OCI-M1 (cell line): Measurements from ENCODE around the gene SFXN5.

Source experiments
- DNase-seq: peaks from one replicate; lab custom pipeline; 2025; lab: John Stamatoyannopoulos, UW

Gene SFXN5

GRCh38 chr2:72975017-72975416 is 96.5 kb downstream of the SFXN5 start:
- DNase-seq = no peak

DNA sequence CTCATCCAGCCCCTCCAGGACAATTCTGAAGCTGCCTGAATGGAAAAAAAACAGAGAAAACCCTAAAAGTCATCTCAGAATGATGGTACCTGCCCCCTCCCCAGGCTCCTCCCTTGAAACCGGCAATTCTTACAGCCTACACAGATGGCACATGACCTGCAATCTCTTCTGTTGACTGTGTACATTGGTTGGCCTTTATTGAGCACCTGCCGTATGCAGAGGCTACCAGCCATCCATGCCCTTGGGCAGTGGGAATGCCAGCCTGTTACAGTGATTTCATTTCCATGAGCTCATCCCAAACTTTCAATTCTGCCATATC is 97.1 kb downstream of the SFXN5 start:
- no peak for DNase-seq

DNA sequence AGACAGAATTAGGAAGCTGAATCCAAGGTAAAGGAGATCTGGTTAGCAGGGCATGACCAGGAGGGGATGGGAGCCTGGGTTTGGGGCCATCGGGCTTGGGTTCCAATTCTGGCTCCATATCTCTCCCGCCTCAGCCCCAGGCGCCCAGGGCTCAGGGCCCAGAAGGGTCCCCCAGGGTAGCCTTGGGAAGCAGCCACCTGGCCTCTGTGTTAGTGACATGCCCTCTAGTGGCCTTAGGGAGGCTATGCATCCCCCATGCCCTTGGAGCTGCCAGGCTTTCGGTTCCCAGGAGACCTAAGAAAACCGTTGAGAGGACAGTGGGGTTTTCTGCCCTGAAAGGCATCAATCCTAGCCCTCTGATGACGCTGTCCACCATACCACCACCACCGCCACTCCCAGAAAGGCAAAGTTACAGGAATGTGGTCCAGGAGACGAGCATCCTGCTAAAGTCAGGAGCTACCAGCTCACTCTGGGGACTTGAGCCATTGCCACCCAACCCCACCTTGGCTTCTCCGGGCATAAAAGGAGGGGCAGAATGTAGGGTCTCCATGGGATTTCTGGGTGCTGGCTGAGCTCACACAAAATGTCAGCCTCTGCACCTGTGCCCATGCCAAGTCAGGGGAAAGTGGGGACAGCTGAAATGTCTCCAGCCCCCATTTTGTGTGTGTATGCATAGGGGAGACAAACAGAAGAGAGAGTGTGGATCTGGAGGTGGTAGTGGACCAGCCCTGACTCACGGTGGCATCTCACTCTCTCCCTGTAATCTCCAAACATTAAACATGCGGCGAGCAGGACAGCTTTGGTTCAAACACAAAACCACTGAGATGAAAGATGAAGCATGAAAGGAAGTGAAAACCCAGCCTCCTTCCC is 97.7 kb downstream of the SFXN5 start:
- DNase-seq = peak; percentile 40

GRCh38 chr2:72973137-72973535 is 98.4 kb downstream of the SFXN5 start:
- no peak for DNase-seq

- DNase-seq = no peak
Observed at GRCh38 chr2:72972352-72973136, 99.0 kb downstream of the SFXN5 start.

GRCh38 chr2:72971036-72971435 is 100.5 kb downstream of the SFXN5 start:
- no peak for DNase-seq

- no peak for DNase-seq
Observed at GRCh38 chr2:72969706-72970105, 101.8 kb downstream of the SFXN5 start.

- no peak for DNase-seq
Observed at GRCh38 chr2:72968286-72968685, 103.2 kb downstream of the SFXN5 start.

- DNase-seq = no peak
Observed at GRCh38 chr2:72965770-72966450, 105.6 kb downstream of the SFXN5 start.

DNA sequence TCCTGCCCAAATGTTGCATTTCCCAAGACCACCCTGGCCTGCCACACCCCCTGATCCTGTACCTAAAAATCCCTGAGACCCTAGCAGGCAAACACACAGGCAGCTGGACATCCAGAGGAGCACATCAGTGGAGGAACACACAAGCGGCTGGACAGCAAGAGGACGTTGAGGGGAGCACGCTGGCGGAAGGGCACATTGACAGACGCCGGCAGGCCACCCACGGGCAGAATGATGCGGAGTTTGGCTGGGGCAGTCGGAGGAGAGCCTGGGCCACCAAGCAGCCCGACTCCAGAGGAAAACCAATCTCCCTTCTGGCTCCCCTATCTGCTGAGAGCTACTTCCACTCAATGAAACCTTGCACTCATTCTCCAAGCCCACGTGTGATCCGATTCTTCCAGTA is 106.5 kb downstream of the SFXN5 start:
- no peak for DNase-seq

- no peak for DNase-seq
Observed at GRCh38 chr2:72964146-72964525, 107.4 kb downstream of the SFXN5 start.

GRCh38 chr2:72963423-72964145 is 107.9 kb downstream of the SFXN5 start:
- DNase-seq = no peak

GRCh38 chr2:72962911-72963310 is 108.6 kb downstream of the SFXN5 start:
- no peak for DNase-seq

DNA sequence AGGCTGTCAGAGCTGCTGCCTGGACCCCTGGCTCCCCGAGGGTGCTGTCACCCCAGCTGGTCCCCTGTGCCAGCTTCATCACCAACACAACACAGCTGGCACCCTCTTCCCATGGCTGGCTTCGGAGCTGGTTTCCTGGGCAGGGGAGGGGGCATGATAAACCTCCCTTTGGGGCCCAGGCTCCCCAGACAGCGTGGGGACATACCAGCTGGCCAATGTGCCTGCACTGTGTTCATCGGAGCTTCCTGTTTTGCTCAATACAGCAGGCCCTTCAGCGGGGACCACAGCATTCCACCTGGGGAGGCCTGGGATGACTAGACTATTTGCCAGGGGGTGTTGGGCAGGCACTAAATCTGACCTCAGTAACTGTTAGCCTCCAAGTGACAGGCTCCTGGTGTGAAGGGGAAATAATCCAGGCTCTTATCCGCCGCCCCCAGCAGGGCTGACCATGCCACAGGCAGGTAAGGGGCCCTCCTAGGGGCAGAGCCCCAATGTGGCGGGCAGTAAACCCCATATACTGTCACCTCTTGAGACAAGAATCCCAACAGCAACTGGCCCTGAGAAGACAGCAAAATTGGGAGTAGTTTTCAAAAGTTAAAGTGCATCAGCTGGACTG is 109.6 kb downstream of the SFXN5 start:
- no peak for DNase-seq

DNA sequence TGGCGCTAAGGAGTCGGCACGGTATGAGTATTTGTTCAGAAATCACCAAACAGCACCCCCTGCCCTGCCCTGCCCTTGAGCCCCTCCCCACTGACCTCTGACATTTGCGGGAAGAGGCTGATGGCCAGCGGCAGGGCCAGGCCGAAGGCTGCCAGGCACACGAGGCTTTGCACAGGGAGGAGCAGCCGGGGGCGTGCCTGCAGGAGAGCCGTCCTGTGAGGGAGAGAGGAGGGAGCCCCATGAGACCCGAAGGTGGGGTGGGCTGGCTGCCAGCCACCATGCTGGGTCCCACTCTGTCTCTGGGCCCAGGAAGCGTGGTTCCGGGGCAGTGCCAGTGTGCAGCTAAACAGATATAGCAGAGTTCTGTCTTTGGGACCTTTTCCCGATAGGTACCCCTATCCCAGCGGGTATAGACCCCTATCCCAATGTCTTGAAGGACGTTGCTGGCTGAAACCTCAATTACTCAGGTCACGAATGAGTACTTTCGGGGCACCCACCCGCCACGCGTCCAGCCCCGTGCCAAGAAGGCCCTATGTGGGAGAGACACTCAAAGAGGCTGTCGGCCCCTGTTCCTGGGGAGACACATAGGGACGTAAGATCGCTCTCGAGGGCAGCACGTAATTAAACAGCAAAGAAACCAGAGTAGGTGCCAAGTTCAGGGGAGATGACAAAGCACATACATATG is 110.3 kb downstream of the SFXN5 start:
- DNase-seq = no peak

GRCh38 chr2:72959995-72960981 is 111.2 kb downstream of the SFXN5 start:
- no peak for DNase-seq

- no peak for DNase-seq
Observed at GRCh38 chr2:72959554-72959953, 112.0 kb downstream of the SFXN5 start.

- DNase-seq = no peak
Observed at GRCh38 chr2:72958542-72959385, 112.7 kb downstream of the SFXN5 start.

DNA sequence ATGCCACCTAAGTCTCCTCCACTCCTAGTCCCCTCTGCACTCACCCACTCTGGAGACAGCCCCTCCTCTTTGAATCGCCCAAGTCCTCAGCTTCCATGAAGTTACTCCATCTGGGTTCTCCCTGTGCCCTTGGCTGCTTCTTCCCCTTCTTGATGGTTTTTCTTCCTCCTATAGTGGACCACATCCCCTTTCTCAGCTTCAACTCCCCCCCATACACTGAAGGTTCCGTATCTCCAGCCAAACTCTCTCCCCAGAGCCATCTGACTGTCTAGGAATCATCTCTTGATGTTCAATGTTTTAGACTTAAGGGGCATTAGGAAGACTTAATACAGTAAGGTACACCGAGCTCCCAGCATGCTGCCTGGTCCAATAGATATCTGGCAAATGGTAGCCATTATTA is 114.6 kb downstream of the SFXN5 start:
- DNase-seq = no peak
